OCI-LY3 (cell line): ENCODE measurements around the gene RASA2.

Experiments used
- H2AFZ ChIP-seq: fragments of 200-600, 300-600 bp; shearing (Covaris generic); 2 replicates; pipeline ENCODE4 v1.6.0; 2014; ENCODE audit warnings: antibody characterized with exemption, low read depth, low read length
- H3K27ac ChIP-seq: fragments of 200-600, 300-600 bp; sonication (generic); 2 replicates; pipeline ENCODE4 v1.5.1; 2014; ENCODE audit warnings: mild to moderate bottlenecking, low read length, moderate library complexity, mixed read lengths
- H3K27me3 ChIP-seq: fragments of 200-600, 300-600 bp; sonication (generic); 2 replicates; pipeline ENCODE4 v1.6.1; 2014; ENCODE audit warnings: low read depth, low read length, mixed read lengths
- H3K36me3 ChIP-seq: fragments of 200-600, 300-600 bp; sonication (generic); replicated peaks from 2 replicates; pipeline ENCODE3; 2014; ENCODE audit warnings: low read depth, low read length, mixed read lengths
- H3K4me1 ChIP-seq: fragments of 300-600, 200-600 bp; sonication (generic); 2 replicates; pipeline ENCODE4 v1.6.1; 2014; ENCODE audit warnings: low read length, mixed read lengths
- H3K4me2 ChIP-seq: fragments of 200-600, 300-600 bp; sonication (generic); 2 replicates; pipeline ENCODE4 v1.6.1; 2014; ENCODE audit warnings: low read length, mixed read lengths
- H3K4me3 ChIP-seq: fragments of 300-600, 200-600 bp; sonication (generic); 2 replicates; pipeline ENCODE4 v1.5.1; 2014; ENCODE audit warnings: antibody characterized with exemption, mild to moderate bottlenecking, low read length, moderate library complexity
- H3K79me2 ChIP-seq: fragments of 300-600, 200-600 bp; shearing (Covaris generic); 2 replicates; pipeline ENCODE4 v1.6.1; 2014; ENCODE audit warnings: mild to moderate bottlenecking, low read length, mixed read lengths
- H3K9ac ChIP-seq: fragments of 300-600, 200-600 bp; shearing (Covaris generic); 2 replicates; pipeline ENCODE4 v1.6.0; 2014; ENCODE audit warnings: mild to moderate bottlenecking, low read length, moderate library complexity
- H3K9me3 ChIP-seq: fragments of 200-600, 300-600 bp; shearing (Covaris generic); 2 replicates; pipeline ENCODE4 v1.6.1; 2014; ENCODE audit warnings: low read length, mixed read lengths; ENCODE audit not compliant: insufficient read depth
- H4K20me1 ChIP-seq: fragments of 200-600, 300-600 bp; sonication (generic); 2 replicates; pipeline ENCODE4 v1.6.1; 2016; ENCODE audit warnings: low read length, mixed read lengths; ENCODE audit not compliant: insufficient read depth
- EZH2phosphoT487 ChIP-seq: fragments of 200-600 bp; shearing (Covaris generic); IDR thresholded peaks from 2 replicates; pipeline ENCODE4 v1.6.1; 2018; ENCODE audit warnings: antibody characterized with exemption, mixed run types, low read depth
- TF ChIP-seq, protein P1 (sequence below): fragments of 200-600, 300-600 bp; sonication (generic); IDR thresholded peaks from 2 replicates; pipeline ENCODE4 v1.5.1; 2014; ENCODE audit warnings: antibody characterized with exemption, low read length, low read depth

The RASA2 gene

DNA sequence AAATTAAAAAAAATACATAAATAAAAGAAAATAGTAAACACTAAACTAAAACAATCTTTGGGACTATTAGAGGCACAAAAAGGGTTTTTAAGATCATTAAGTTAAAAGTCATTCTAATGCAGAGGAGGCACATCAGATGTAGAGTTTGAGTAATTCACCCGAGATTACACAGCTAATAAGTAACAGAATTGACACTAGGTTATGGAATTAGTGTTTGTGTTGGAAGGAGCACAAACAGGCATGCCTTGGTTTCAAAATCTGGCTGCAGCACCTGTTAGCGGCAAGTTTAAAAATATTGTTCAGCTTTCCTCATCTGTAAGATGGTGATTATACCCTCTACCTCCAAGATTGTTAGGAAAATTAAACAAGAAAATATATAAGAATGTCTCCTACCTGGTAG, 39.0 kb downstream of the RASA2 start:
- TF ChIP-seq EZH2phosphoT487, result no peak
- TF ChIP-seq, protein P1, sequence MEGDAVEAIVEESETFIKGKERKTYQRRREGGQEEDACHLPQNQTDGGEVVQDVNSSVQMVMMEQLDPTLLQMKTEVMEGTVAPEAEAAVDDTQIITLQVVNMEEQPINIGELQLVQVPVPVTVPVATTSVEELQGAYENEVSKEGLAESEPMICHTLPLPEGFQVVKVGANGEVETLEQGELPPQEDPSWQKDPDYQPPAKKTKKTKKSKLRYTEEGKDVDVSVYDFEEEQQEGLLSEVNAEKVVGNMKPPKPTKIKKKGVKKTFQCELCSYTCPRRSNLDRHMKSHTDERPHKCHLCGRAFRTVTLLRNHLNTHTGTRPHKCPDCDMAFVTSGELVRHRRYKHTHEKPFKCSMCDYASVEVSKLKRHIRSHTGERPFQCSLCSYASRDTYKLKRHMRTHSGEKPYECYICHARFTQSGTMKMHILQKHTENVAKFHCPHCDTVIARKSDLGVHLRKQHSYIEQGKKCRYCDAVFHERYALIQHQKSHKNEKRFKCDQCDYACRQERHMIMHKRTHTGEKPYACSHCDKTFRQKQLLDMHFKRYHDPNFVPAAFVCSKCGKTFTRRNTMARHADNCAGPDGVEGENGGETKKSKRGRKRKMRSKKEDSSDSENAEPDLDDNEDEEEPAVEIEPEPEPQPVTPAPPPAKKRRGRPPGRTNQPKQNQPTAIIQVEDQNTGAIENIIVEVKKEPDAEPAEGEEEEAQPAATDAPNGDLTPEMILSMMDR, result no peak
- Histone ChIP-seq H3K4me1 (no peaks in the 10 kb centered on the region), H3K9me3 (no peaks in the 10 kb centered on the region), H3K79me2 (no peaks in the 10 kb centered on the region), H4K20me1 (no peaks in the 10 kb centered on the region), H3K36me3 (no peaks in the 10 kb centered on the region), H3K9ac (no peak overlapping the region), H2AFZ (no peak overlapping the region), H3K27me3 (no peaks in the 10 kb centered on the region), H3K4me2 (no peak overlapping the region), H3K4me3 (no peak overlapping the region), H3K27ac (no peak overlapping the region)

DNA sequence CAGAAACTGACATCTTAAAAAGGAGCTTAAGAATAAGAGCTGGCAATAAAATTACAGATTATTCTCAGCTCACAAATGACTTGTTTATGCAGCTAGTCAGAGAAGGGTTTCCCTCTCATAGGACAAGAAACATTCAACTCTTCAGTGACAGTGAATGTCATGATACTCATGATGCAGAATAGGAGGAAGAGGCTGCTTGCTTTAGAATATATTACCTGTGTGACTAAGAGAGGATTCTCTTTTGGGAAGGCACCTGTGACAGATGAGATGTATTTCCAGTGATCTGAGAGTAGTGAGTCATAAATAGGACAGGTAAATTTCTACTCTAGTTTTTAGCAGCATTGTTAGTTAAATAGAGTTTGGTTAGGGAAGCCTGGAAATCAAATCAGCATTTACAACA, 39.9 kb downstream of the RASA2 start:
- no peak overlapping the region for H2AFZ ChIP-seq
- H3K4me3 ChIP-seq, result no peak overlapping the region
- TF ChIP-seq, protein P1, result no peak
- no peak for TF ChIP-seq EZH2phosphoT487
- no peaks in the 10 kb centered on the region for H3K27me3 ChIP-seq
- H3K4me1 ChIP-seq, result no peaks in the 10 kb centered on the region
- H3K36me3 ChIP-seq, result no peaks in the 10 kb centered on the region
- no peaks in the 10 kb centered on the region for H4K20me1 ChIP-seq
- H3K27ac ChIP-seq, result no peak overlapping the region
- no peaks in the 10 kb centered on the region for H3K9me3 ChIP-seq
- no peaks in the 10 kb centered on the region for H3K79me2 ChIP-seq
- H3K9ac ChIP-seq, result no peak overlapping the region
- no peak overlapping the region for H3K4me2 ChIP-seq

DNA sequence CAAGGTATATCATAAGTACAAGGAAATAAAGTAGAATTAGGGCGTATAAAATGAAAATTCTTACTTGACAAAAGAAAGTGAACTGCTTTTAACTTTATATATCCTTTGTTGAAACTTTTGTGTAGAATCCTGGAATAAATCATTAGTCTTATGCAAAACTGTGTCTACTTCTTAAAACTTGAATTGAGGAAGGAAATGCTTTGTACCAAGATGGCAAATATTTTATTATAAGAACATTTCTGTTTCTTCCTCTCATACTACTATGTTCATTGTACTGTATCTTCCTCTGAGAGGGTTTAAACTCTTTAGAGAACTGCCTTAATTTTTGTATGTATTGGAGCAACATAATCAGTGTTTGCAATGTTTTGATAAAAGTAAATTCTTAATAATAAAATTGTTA, 42.0 kb downstream of the RASA2 start:
- Histone ChIP-seq H4K20me1 (no peaks in the 10 kb centered on the region), H3K9me3 (no peaks in the 10 kb centered on the region), H3K36me3 (no peaks in the 10 kb centered on the region), H3K9ac (no peak overlapping the region), H3K4me3 (no peak overlapping the region), H3K27me3 (no peaks in the 10 kb centered on the region), H3K4me1 (no peaks in the 10 kb centered on the region), H3K27ac (no peak overlapping the region), H3K79me2 (no peaks in the 10 kb centered on the region), H2AFZ (no peak overlapping the region), H3K4me2 (no peak overlapping the region)
- TF ChIP-seq, protein P1, result no peak
- TF ChIP-seq EZH2phosphoT487, result no peak

DNA sequence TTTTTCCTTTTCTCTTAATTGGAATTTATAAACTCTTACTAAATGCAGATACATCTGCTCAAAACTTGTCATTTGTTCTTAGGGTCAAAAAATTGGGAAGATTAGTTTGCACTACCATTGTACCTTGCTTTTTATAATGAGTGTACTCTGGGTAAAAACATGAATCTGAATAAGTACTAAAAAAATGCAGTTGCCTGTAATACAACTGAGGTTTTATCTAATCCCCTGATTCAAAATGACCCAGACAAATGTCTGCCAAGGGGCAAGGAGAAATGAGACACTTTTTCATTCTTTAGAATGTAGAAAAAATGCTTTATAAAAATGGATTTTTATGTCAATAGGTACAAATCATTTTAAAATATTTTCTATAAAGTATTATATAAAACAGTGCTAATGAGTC, 42.4 kb downstream of the RASA2 start:
- H3K27me3 ChIP-seq, result no peaks in the 10 kb centered on the region
- H3K79me2 ChIP-seq, result no peaks in the 10 kb centered on the region
- no peak overlapping the region for H3K4me3 ChIP-seq
- H3K4me1 ChIP-seq, result no peaks in the 10 kb centered on the region
- H3K9ac ChIP-seq, result no peak overlapping the region
- H3K4me2 ChIP-seq, result no peak overlapping the region
- H3K36me3 ChIP-seq, result no peaks in the 10 kb centered on the region
- no peak overlapping the region for H3K27ac ChIP-seq
- no peak overlapping the region for H2AFZ ChIP-seq
- no peaks in the 10 kb centered on the region for H3K9me3 ChIP-seq
- no peaks in the 10 kb centered on the region for H4K20me1 ChIP-seq
- TF ChIP-seq, protein P1, result no peak
- no peak for TF ChIP-seq EZH2phosphoT487
